HepG2 (cell line): ENCODE measurements around the gene MYL12B. TPM values are rescaled to one million over a fixed set of nuclear protein-coding genes. Genes with fewer than 3 reads are reported as not detected.

ENCODE experiments used
- EEA1 ChIP-seq: sonication (generic); formaldehyde crosslinking; IDR thresholded peaks from 2 replicates; pipeline ENCODE4 v1.5.1; 2020; ENCODE audit warnings: mild to moderate bottlenecking, missing genetic modification reagents, borderline replicate concordance
- GPN1 ChIP-seq: sonication (generic); formaldehyde crosslinking; IDR thresholded peaks from 2 replicates; pipeline ENCODE4 v1.5.1; 2020; ENCODE audit warnings: missing genetic modification reagents, borderline replicate concordance
- NFATC3 ChIP-seq: sonication (generic); formaldehyde crosslinking; IDR thresholded peaks from 2 replicates; pipeline ENCODE4 v1.5.1; 2020; ENCODE audit warnings: mild to moderate bottlenecking, missing genetic modification reagents
- PAF1 ChIP-seq: IDR thresholded peaks from 2 replicates; pipeline ENCODE4 v1.6.1; 2016; ENCODE audit warnings: missing genetic modification reagents, missing compliant biosample characterization
- TGIF2 ChIP-seq: IDR thresholded peaks from 2 replicates; pipeline ENCODE4 v1.6.1; 2016; ENCODE audit warnings: control low read depth, missing compliant biosample characterization
- THYN1 ChIP-seq: sonication (generic); formaldehyde crosslinking; IDR thresholded peaks from 2 replicates; pipeline ENCODE4 v1.8.1; 2023; ENCODE audit warnings: low read depth, mild to moderate bottlenecking, moderate library complexity, missing genetic modification reagents, borderline replicate concordance
- ZMAT3 ChIP-seq: sonication (generic); formaldehyde crosslinking; conservative IDR thresholded peaks from 2 replicates; pipeline ENCODE4 v1.7.0; 2021; ENCODE audit warnings: missing genetic modification reagents
- ZNF20 ChIP-seq: sonication (generic); formaldehyde crosslinking; IDR thresholded peaks from 2 replicates; pipeline ENCODE4 v1.4.0; 2020; ENCODE audit warnings: mild to moderate bottlenecking, moderate library complexity, missing genetic modification reagents
- ZNF256 ChIP-seq: sonication (generic); formaldehyde crosslinking; conservative IDR thresholded peaks from 2 replicates; pipeline ENCODE4 v1.4.0; 2020; ENCODE audit warnings: missing genetic modification reagents
- ZNF780A ChIP-seq: sonication (generic); formaldehyde crosslinking; IDR thresholded peaks from 2 replicates; pipeline ENCODE4 v1.8.0; 2022; ENCODE audit warnings: mild to moderate bottlenecking, missing genetic modification reagents, moderate library complexity
- polyA plus RNA-seq, 8 experiments: library from polyadenylated mRNA; depleted of rRNA in 3 of 8; stranded (reverse) in 7 of 8; unstranded in 1 of 8; fragments of >200 nt; fragmentation: Illumina TruSeq in 4 of 8; extraction: Trizol in 4 of 8; gene quantifications; 2 replicates each; pipeline versions ENCODE4 v1.2.1 to v1.2.3, GENCODE V29; 2011 to 2016; ENCODE audit warnings: low read depth in 4 of 8, missing spikeins in 1 of 8, mixed read lengths in 1 of 8; ENCODE audit not compliant: insufficient read depth in 1 of 8
- total RNA-seq, 5 experiments: library from RNA; depleted of rRNA; stranded (reverse); fragments of >200 nt; fragmentation: Illumina TruSeq; extraction: Trizol; gene quantifications; 2 replicates each; pipeline ENCODE4 v1.2.3, GENCODE V29; 2016; ENCODE audit warnings: low read depth in 1 of 5
- TF ChIP-seq, protein P1 (sequence below): sonication (generic); formaldehyde crosslinking; IDR thresholded peaks from 2 replicates; pipeline ENCODE4 v1.4.0; 2020; ENCODE audit warnings: missing genetic modification reagents
- TF ChIP-seq, protein P2 (sequence below): sonication (generic); formaldehyde crosslinking; IDR thresholded peaks from 2 replicates; pipeline ENCODE4 v1.4.0; 2020; ENCODE audit warnings: missing genetic modification reagents
- TF ChIP-seq, protein P3 (sequence below): conservative IDR thresholded peaks from 2 replicates; pipeline ENCODE4 v1.6.1; 2018; ENCODE audit warnings: missing genetic modification reagents
- TF ChIP-seq, protein P4 (sequence below): sonication (generic); formaldehyde crosslinking; IDR thresholded peaks from 2 replicates; pipeline ENCODE4 v1.4.0; 2020; ENCODE audit warnings: missing genetic modification reagents
- TF ChIP-seq, protein P5 (sequence below): sonication (generic); formaldehyde crosslinking; conservative IDR thresholded peaks from 2 replicates; pipeline ENCODE4 v1.8.0; 2022; ENCODE audit warnings: low read depth, missing genetic modification reagents
- TF ChIP-seq, protein P6 (sequence below): sonication (generic); formaldehyde crosslinking; IDR thresholded peaks from 2 replicates; pipeline ENCODE4 v1.4.0; 2020; ENCODE audit warnings: mild to moderate bottlenecking, missing genetic modification reagents
- TF ChIP-seq, protein P7 (sequence below): sonication (generic); formaldehyde crosslinking; IDR thresholded peaks from 2 replicates; pipeline ENCODE4 v1.5.1; 2020; ENCODE audit warnings: missing genetic modification reagents, mild to moderate bottlenecking, borderline replicate concordance
- TF ChIP-seq, protein P8 (sequence below): sonication (generic); formaldehyde crosslinking; IDR thresholded peaks from 2 replicates; pipeline ENCODE4 v1.8.0; 2022; ENCODE audit warnings: mild to moderate bottlenecking, missing genetic modification reagents, borderline replicate concordance

The MYL12B gene
- total and polyA plus RNA-seq, 2 of the 13 experiments (the other 11 are each of a cell fraction or from before 2014, with no cell fraction given): 265 to 340 TPM

DNA sequence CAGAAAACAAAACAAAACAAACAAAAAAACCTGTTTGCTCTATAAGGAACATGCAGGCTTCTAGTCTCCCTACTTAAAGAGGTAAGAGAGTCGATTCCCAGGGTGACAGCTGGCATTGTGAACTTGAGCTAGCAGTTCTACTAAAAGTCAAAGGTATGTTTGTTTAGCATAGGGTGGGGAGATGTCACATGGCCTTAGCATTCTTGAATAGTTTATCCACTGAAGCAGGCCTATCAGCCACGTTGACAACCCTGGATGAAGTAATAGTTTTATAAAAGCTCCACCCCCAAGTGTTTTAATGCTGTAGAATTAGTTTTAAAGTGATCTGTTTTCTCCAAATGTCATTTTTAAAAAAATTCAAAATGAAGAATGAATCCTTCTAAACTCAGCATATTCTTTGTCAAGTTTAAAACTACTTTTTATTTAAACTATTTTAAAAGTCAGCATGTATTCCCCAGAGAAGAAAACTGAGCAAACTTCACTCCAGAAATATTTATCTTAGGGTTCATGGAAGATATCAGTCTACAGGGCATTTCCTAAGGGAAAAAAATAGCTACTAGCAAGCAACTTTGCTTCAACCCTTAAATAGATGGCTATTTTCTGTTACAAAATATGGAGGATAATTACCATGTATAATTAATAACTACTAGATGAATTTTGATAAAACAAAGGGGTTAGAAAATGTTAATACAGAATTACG, 43.8 kb upstream of the MYL12B start (continued):
- TF ChIP-seq, protein P1, sequence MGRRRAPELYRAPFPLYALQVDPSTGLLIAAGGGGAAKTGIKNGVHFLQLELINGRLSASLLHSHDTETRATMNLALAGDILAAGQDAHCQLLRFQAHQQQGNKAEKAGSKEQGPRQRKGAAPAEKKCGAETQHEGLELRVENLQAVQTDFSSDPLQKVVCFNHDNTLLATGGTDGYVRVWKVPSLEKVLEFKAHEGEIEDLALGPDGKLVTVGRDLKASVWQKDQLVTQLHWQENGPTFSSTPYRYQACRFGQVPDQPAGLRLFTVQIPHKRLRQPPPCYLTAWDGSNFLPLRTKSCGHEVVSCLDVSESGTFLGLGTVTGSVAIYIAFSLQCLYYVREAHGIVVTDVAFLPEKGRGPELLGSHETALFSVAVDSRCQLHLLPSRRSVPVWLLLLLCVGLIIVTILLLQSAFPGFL (CRISPR knock-in tag): no peak
- TF ChIP-seq EEA1 (CRISPR knock-in tag) (no peak), ZMAT3 (CRISPR knock-in tag) (no peak), ZNF256 (no peak), PAF1 (no peak), NFATC3 (CRISPR knock-in tag) (no peak), ZNF780A (CRISPR knock-in tag) (no peak), TGIF2 (CRISPR knock-in tag) (peak; percentile 84), GPN1 (no peak), ZNF20 (CRISPR knock-in tag) (no peak), THYN1 (no peak)
- TF ChIP-seq, protein P2, sequence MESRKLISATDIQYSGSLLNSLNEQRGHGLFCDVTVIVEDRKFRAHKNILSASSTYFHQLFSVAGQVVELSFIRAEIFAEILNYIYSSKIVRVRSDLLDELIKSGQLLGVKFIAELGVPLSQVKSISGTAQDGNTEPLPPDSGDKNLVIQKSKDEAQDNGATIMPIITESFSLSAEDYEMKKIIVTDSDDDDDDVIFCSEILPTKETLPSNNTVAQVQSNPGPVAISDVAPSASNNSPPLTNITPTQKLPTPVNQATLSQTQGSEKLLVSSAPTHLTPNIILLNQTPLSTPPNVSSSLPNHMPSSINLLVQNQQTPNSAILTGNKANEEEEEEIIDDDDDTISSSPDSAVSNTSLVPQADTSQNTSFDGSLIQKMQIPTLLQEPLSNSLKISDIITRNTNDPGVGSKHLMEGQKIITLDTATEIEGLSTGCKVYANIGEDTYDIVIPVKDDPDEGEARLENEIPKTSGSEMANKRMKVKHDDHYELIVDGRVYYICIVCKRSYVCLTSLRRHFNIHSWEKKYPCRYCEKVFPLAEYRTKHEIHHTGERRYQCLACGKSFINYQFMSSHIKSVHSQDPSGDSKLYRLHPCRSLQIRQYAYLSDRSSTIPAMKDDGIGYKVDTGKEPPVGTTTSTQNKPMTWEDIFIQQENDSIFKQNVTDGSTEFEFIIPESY (CRISPR knock-in tag): 0 out of 2 replicates have a peak, but pooled peaks have one; percentile 11
- TF ChIP-seq, protein P3, sequence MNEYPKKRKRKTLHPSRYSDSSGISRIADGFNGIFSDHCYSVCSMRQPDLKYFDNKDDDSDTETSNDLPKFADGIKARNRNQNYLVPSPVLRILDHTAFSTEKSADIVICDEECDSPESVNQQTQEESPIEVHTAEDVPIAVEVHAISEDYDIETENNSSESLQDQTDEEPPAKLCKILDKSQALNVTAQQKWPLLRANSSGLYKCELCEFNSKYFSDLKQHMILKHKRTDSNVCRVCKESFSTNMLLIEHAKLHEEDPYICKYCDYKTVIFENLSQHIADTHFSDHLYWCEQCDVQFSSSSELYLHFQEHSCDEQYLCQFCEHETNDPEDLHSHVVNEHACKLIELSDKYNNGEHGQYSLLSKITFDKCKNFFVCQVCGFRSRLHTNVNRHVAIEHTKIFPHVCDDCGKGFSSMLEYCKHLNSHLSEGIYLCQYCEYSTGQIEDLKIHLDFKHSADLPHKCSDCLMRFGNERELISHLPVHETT (CRISPR knock-in tag): no peak
- TF ChIP-seq, protein P4, sequence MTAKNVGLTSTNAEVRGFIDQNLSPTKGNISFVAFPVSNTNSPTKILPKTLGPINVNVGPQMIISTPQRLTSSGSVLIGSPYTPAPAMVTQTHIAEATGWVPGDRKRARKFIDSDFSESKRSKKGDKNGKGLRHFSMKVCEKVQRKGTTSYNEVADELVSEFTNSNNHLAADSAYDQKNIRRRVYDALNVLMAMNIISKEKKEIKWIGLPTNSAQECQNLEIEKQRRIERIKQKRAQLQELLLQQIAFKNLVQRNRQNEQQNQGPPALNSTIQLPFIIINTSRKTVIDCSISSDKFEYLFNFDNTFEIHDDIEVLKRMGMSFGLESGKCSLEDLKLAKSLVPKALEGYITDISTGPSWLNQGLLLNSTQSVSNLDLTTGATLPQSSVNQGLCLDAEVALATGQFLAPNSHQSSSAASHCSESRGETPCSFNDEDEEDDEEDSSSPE (CRISPR knock-in tag): peak; percentile 42; the same call in 1 of the 2 replicates
- TF ChIP-seq, protein P5, sequence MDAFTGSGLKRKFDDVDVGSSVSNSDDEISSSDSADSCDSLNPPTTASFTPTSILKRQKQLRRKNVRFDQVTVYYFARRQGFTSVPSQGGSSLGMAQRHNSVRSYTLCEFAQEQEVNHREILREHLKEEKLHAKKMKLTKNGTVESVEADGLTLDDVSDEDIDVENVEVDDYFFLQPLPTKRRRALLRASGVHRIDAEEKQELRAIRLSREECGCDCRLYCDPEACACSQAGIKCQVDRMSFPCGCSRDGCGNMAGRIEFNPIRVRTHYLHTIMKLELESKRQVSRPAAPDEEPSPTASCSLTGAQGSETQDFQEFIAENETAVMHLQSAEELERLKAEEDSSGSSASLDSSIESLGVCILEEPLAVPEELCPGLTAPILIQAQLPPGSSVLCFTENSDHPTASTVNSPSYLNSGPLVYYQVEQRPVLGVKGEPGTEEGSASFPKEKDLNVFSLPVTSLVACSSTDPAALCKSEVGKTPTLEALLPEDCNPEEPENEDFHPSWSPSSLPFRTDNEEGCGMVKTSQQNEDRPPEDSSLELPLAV (CRISPR knock-in tag): no peak
- TF ChIP-seq, protein P6, sequence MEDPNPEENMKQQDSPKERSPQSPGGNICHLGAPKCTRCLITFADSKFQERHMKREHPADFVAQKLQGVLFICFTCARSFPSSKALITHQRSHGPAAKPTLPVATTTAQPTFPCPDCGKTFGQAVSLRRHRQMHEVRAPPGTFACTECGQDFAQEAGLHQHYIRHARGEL: no peak
- TF ChIP-seq, protein P7, sequence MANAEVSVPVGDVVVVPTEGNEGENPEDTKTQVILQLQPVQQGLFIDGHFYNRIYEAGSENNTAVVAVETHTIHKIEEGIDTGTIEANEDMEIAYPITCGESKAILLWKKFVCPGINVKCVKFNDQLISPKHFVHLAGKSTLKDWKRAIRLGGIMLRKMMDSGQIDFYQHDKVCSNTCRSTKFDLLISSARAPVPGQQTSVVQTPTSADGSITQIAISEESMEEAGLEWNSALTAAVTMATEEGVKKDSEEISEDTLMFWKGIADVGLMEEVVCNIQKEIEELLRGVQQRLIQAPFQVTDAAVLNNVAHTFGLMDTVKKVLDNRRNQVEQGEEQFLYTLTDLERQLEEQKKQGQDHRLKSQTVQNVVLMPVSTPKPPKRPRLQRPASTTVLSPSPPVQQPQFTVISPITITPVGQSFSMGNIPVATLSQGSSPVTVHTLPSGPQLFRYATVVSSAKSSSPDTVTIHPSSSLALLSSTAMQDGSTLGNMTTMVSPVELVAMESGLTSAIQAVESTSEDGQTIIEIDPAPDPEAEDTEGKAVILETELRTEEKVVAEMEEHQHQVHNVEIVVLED (CRISPR knock-in tag): no peak
- TF ChIP-seq, protein P8, sequence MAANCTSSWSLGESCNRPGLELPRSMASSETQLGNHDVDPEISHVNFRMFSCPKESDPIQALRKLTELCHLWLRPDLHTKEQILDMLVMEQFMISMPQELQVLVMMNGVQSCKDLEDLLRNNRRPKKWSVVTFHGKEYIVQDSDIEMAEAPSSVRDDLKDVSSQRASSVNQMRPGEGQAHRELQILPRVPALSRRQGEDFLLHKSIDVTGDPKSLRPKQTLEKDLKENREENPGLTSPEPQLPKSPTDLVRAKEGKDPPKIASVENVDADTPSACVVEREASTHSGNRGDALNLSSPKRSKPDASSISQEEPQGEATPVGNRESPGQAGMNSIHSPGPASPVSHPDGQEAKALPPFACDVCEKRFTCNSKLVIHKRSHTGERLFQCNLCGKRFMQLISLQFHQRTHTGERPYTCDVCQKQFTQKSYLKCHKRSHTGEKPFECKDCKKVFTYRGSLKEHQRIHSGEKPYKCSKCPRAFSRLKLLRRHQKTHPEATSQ: no peak
